Measurements from ENCODE around the gene AGMAT. TPM values are rescaled to one million over a fixed set of nuclear protein-coding genes. Genes with fewer than 3 reads are reported as not detected.

AGMAT gene
- polyA plus RNA-seq, 2 of the 4 experiments (the other 2 are of a cell fraction), result 10.3 to 13.1 TPM

DNA sequence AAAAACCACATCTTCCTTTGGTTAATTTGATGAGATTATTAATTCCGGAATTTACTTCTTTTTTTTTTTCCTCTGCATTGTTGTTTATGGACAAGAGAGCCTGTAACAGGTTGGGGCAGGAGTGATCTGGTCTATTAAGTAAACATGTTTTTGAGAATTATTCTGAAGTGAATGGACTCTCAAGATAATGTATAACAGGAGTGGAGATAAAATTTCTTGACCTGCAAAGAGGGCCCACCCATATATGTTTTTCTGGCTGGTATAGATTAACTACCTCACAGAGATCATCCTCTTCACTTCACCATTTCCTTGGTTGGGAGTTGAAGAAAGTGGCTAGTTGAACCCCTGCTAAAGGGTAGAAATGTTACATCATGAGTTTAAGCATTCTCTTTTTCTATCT is 43.2 kb upstream of the AGMAT start:
- ATAC-seq, result no peak
- no peak overlapping the region for H3K4me2 ChIP-seq

DNA sequence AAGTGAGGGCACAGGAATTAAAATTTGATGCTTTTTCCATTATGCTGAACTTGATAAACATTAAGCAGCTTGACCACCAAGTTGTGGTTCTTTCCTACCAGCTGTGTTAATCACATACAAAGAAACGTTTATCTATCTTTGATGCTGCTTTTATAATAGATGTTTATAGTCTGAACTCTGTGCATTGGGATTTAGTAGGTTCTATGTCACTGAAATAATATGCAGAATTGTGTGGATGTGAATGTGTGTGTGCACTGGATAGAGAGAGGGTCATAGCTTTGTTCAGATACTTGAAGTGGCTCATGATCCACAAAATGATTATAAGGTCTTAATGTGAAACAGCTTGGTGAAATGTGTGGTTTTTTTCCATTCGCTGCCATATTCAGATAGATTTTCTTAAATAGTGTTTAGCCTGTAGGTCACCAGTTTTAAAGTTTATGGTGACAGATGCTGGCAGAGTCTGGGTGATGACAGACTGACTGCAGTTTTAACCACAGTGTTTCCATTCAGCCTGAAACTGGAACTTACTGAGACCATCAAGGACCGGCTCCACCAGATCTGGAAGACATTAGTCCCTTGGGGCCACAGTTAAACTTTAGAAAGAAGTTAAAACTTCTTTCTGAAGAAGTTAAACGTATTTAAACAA is 42.6 kb upstream of the AGMAT start:
- DNase-seq (ENCODE audit: low read depth in 1 of 2, low spot score in 1 of 2) (no peak), FAIRE-seq (no peak), ATAC-seq (no peak)
- Histone ChIP-seq H3K9me3 (no peaks in the 10 kb centered on the region), H3K27ac (no peak overlapping the region), H3K4me3 (no peak overlapping the region), H3K4me2 (no peak overlapping the region), H3K4me1 (no peaks in the 10 kb centered on the region)
- TF ChIP-seq KDM1A (IDR thresholded peaks at IDR 0.05; ENCODE audit: low read depth), result no peak
- TF ChIP-seq CBX2 (IDR thresholded peaks at IDR 0.05; ENCODE audit: borderline replicate concordance, low read depth), result no peak
- no peak for TF ChIP-seq TP53 (CRISPR knock-in tag; IDR thresholded peaks at IDR 0.05)
- TF ChIP-seq, protein P1, sequence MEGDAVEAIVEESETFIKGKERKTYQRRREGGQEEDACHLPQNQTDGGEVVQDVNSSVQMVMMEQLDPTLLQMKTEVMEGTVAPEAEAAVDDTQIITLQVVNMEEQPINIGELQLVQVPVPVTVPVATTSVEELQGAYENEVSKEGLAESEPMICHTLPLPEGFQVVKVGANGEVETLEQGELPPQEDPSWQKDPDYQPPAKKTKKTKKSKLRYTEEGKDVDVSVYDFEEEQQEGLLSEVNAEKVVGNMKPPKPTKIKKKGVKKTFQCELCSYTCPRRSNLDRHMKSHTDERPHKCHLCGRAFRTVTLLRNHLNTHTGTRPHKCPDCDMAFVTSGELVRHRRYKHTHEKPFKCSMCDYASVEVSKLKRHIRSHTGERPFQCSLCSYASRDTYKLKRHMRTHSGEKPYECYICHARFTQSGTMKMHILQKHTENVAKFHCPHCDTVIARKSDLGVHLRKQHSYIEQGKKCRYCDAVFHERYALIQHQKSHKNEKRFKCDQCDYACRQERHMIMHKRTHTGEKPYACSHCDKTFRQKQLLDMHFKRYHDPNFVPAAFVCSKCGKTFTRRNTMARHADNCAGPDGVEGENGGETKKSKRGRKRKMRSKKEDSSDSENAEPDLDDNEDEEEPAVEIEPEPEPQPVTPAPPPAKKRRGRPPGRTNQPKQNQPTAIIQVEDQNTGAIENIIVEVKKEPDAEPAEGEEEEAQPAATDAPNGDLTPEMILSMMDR (IDR thresholded peaks at IDR 0.05), result no peak
- TF ChIP-seq RCOR1 (IDR thresholded peaks at IDR 0.05; ENCODE audit: low read depth, low read length), result no peak
- no peak for TF ChIP-seq HOXB5 (CRISPR knock-in tag; IDR thresholded peaks at IDR 0.05)
- TF ChIP-seq, protein P2, sequence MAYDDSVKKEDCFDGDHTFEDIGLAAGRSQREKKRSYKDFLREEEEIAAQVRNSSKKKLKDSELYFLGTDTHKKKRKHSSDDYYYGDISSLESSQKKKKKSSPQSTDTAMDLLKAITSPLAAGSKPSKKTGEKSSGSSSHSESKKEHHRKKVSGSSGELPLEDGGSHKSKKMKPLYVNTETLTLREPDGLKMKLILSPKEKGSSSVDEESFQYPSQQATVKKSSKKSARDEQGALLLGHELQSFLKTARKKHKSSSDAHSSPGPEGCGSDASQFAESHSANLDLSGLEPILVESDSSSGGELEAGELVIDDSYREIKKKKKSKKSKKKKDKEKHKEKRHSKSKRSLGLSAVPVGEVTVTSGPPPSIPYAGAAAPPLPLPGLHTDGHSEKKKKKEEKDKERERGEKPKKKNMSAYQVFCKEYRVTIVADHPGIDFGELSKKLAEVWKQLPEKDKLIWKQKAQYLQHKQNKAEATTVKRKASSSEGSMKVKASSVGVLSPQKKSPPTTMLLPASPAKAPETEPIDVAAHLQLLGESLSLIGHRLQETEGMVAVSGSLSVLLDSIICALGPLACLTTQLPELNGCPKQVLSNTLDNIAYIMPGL (CRISPR knock-in tag; IDR thresholded peaks at IDR 0.05; ENCODE audit: borderline replicate concordance), result no peak
- no peak for TF ChIP-seq NFE2L2 (conservative IDR thresholded peaks at IDR 0.05; ENCODE audit: low read length)
- TF ChIP-seq HEYL (CRISPR knock-in tag; IDR thresholded peaks at IDR 0.05), result no peak
- TF ChIP-seq PHF8 (IDR thresholded peaks at IDR 0.05; ENCODE audit: borderline replicate concordance, low read depth), result no peak
- TF ChIP-seq, protein P3, sequence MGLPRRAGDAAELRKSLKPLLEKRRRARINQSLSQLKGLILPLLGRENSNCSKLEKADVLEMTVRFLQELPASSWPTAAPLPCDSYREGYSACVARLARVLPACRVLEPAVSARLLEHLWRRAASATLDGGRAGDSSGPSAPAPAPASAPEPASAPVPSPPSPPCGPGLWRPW (IDR thresholded peaks at IDR 0.05), result no peak
- ChIA-PET CTCF (interaction anchor here (1.2 kb wide), 1 partner anchor 114 kb away, joined by 4 read pairs; no protein-coding TSS in a partner anchor), POLR2A (no interaction called here)
- WGBS (ENCODE audit: missing lambda C conversion rate), result 72% methylated on average over 4 of the region's 4 CpGs

More for the DNA sequence above, 43.2 kb upstream of the AGMAT start:
- DNase-seq (ENCODE audit: low read depth in 1 of 2, low spot score in 1 of 2) (no peak), FAIRE-seq (no peak)
- Histone ChIP-seq H3K4me3 (no peak overlapping the region), H3K27ac (no peak overlapping the region), H3K9me3 (no peaks in the 10 kb centered on the region), H3K4me1 (no peaks in the 10 kb centered on the region)
- CTCF ChIA-PET, result interaction anchor here (1.2 kb wide), 1 partner anchor 113 kb away, joined by 4 read pairs; no protein-coding TSS in a partner anchor
- TF ChIP-seq KDM5A (IDR thresholded peaks at IDR 0.05), result no peak
- no peak for TF ChIP-seq CEBPB (IDR thresholded peaks at IDR 0.05)
- no peak for TF ChIP-seq CHD2 (IDR thresholded peaks at IDR 0.05; ENCODE audit: low read length, partially characterized antibody)
- no peak for TF ChIP-seq ZSCAN20 (CRISPR knock-in tag; IDR thresholded peaks at IDR 0.05)
- no peak for TF ChIP-seq GATA3 (IDR thresholded peaks at IDR 0.05; ENCODE audit: borderline replicate concordance)
- TF ChIP-seq HOXB13 (CRISPR knock-in tag; IDR thresholded peaks at IDR 0.05; ENCODE audit: low read depth), result no peak
- TF ChIP-seq RAD21 (conservative IDR thresholded peaks at IDR 0.05 in 1 of 2, IDR thresholded peaks at IDR 0.05 in 1 of 2), result no peak
- TF ChIP-seq RCOR1 (IDR thresholded peaks at IDR 0.05; ENCODE audit: low read depth, low read length), result no peak
- no peak for TF ChIP-seq RFX5 (IDR thresholded peaks at IDR 0.05)
- TF ChIP-seq SMC3 (IDR thresholded peaks at IDR 0.05), result no peak
- TF ChIP-seq, protein P4, sequence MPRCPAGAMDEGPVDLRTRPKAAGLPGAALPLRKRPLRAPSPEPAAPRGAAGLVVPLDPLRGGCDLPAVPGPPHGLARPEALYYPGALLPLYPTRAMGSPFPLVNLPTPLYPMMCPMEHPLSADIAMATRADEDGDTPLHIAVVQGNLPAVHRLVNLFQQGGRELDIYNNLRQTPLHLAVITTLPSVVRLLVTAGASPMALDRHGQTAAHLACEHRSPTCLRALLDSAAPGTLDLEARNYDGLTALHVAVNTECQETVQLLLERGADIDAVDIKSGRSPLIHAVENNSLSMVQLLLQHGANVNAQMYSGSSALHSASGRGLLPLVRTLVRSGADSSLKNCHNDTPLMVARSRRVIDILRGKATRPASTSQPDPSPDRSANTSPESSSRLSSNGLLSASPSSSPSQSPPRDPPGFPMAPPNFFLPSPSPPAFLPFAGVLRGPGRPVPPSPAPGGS (IDR thresholded peaks at IDR 0.05), result no peak
- no peak for TF ChIP-seq ESRRA (IDR thresholded peaks at IDR 0.05; ENCODE audit: borderline replicate concordance, low read length)
- TF ChIP-seq, protein P5, sequence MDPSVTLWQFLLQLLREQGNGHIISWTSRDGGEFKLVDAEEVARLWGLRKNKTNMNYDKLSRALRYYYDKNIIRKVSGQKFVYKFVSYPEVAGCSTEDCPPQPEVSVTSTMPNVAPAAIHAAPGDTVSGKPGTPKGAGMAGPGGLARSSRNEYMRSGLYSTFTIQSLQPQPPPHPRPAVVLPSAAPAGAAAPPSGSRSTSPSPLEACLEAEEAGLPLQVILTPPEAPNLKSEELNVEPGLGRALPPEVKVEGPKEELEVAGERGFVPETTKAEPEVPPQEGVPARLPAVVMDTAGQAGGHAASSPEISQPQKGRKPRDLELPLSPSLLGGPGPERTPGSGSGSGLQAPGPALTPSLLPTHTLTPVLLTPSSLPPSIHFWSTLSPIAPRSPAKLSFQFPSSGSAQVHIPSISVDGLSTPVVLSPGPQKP (IDR thresholded peaks at IDR 0.05; ENCODE audit: low read depth, low read length), result no peak
- TF ChIP-seq, protein P6, sequence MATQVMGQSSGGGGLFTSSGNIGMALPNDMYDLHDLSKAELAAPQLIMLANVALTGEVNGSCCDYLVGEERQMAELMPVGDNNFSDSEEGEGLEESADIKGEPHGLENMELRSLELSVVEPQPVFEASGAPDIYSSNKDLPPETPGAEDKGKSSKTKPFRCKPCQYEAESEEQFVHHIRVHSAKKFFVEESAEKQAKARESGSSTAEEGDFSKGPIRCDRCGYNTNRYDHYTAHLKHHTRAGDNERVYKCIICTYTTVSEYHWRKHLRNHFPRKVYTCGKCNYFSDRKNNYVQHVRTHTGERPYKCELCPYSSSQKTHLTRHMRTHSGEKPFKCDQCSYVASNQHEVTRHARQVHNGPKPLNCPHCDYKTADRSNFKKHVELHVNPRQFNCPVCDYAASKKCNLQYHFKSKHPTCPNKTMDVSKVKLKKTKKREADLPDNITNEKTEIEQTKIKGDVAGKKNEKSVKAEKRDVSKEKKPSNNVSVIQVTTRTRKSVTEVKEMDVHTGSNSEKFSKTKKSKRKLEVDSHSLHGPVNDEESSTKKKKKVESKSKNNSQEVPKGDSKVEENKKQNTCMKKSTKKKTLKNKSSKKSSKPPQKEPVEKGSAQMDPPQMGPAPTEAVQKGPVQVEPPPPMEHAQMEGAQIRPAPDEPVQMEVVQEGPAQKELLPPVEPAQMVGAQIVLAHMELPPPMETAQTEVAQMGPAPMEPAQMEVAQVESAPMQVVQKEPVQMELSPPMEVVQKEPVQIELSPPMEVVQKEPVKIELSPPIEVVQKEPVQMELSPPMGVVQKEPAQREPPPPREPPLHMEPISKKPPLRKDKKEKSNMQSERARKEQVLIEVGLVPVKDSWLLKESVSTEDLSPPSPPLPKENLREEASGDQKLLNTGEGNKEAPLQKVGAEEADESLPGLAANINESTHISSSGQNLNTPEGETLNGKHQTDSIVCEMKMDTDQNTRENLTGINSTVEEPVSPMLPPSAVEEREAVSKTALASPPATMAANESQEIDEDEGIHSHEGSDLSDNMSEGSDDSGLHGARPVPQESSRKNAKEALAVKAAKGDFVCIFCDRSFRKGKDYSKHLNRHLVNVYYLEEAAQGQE (IDR thresholded peaks at IDR 0.05), result no peak
- no peak for TF ChIP-seq MAZ (IDR thresholded peaks at IDR 0.05; ENCODE audit: borderline replicate concordance, low read depth, low read length)
- no peak for TF ChIP-seq POLR2A (IDR thresholded peaks at IDR 0.05; ENCODE audit: low read length)
- TF ChIP-seq EHF (CRISPR knock-in tag; IDR thresholded peaks at IDR 0.05), result no peak
- TF ChIP-seq, protein P7, sequence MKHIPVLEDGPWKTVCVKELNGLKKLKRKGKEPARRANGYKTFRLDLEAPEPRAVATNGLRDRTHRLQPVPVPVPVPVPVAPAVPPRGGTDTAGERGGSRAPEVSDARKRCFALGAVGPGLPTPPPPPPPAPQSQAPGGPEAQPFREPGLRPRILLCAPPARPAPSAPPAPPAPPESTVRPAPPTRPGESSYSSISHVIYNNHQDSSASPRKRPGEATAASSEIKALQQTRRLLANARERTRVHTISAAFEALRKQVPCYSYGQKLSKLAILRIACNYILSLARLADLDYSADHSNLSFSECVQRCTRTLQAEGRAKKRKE (CRISPR knock-in tag; IDR thresholded peaks at IDR 0.05; ENCODE audit: low read depth), result no peak
- TF ChIP-seq, protein P8, sequence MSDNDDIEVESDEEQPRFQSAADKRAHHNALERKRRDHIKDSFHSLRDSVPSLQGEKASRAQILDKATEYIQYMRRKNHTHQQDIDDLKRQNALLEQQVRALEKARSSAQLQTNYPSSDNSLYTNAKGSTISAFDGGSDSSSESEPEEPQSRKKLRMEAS (IDR thresholded peaks at IDR 0.05), result no peak
- 82% methylated on average over 1 of the region's 1 CpG for WGBS (ENCODE audit: missing lambda C conversion rate)
- POLR2A ChIA-PET, result no interaction called here
